NCI-H146 treated with DMSO at 0.1 percent for 48 hours (cell line): ENCODE measurements around the gene EFNB3.

ENCODE experiments used
- DNase-seq: peaks from one replicate; lab custom pipeline; 2025; ENCODE audit not compliant: unreplicated experiment; lab: John Stamatoyannopoulos, UW

Gene EFNB3

GRCh38 chr17:7704601-7705268 is at the start of gene EFNB3:
EFNB3 (plus strand) TSS chr17:7705202; CDS start chr17:7705599, 397 bp downstream.
- DNase-seq: peak; percentile 40

GRCh38 chr17:7655541-7655840 is 49.5 kb upstream of the EFNB3 start:
- DNase-seq: no peak

- DNase-seq: no peak
These were observed 47.9 kb upstream of the EFNB3 start for GRCh38 chr17:7656958-7657609.

GRCh38 chr17:7667656-7668406 is 37.2 kb upstream of the EFNB3 start:
- no peak for DNase-seq

- no peak for DNase-seq
These were observed 36.5 kb upstream of the EFNB3 start for GRCh38 chr17:7668482-7668881.

GRCh38 chr17:7673239-7673638 is 31.8 kb upstream of the EFNB3 start:
- no peak for DNase-seq

- no peak for DNase-seq
These were observed 30.1 kb upstream of the EFNB3 start for GRCh38 chr17:7674934-7675333.

- DNase-seq: no peak
These were observed 28.5 kb upstream of the EFNB3 start for GRCh38 chr17:7676533-7676932.

- DNase-seq: no peak
These were observed 27.5 kb upstream of the EFNB3 start for GRCh38 chr17:7677388-7678067.

GRCh38 chr17:7684851-7685532 is 20.0 kb upstream of the EFNB3 start:
- DNase-seq: no peak

- peak; percentile 94 for DNase-seq
These were observed 19.3 kb upstream of the EFNB3 start for GRCh38 chr17:7685533-7686221.

GRCh38 chr17:7686222-7687071 is 18.6 kb upstream of the EFNB3 start:
- peak; percentile 94 for DNase-seq

- peak; percentile 87 for DNase-seq
These were observed 17.7 kb upstream of the EFNB3 start, which contains the start of gene TP53 for GRCh38 chr17:7687072-7687907. TP53 (minus strand) TSS chr17:7687490; CDS start chr17:7676594, 10,896 bp downstream.

- peak; percentile 90 for DNase-seq
These were observed 16.8 kb upstream of the EFNB3 start, which contains the start of gene WRAP53 for GRCh38 chr17:7687908-7688807. WRAP53 (plus strand) TSS chr17:7688477; CDS start chr17:7688649, 172 bp downstream.

GRCh38 chr17:7688808-7689316 is 16.1 kb upstream of the EFNB3 start:
- DNase-seq: no peak

GRCh38 chr17:7695586-7695985 is 9.4 kb upstream of the EFNB3 start:
- no peak for DNase-seq
